Transverse colon (tissue), 4 donors: ENCODE data around the gene VCPKMT.

ENCODE experiments used
- CTCF ChIP-seq, 5 experiments: fragments of 200-600 bp in 3 of 5; fragments of 450-650 bp in 2 of 5; sonication (generic) in 3 of 5; IDR thresholded peaks; 1 replicate in 2 of 5; 2 replicates in 3 of 5; pipeline ENCODE4 v1.5.1; 2016 to 2017; ENCODE audit warnings: antibody characterized with exemption in 5 of 5, inconsistent platforms in 3 of 5, mild to moderate bottlenecking in 2 of 5, moderate library complexity in 1 of 5
- EP300 ChIP-seq: sonication (generic); formaldehyde crosslinking; IDR thresholded peaks from one replicate; pipeline ENCODE4 v1.6.1; 2017; ENCODE audit warnings: antibody characterized with exemption, low read depth
- POLR2A ChIP-seq: fragments of 450-650 bp; IDR thresholded peaks from one replicate; pipeline ENCODE4 v1.6.1; 2016; ENCODE audit warnings: antibody characterized with exemption, mild to moderate bottlenecking, moderate library complexity
- POLR2AphosphoS5 ChIP-seq, 3 donors: sonication (generic); formaldehyde crosslinking; IDR thresholded peaks; one replicate each; pipeline ENCODE4 v1.6.1; 2016; ENCODE audit warnings: antibody characterized with exemption in 3 of 3

GRCh38 chr14:50113381-50114035 is 2.9 kb downstream of the VCPKMT start:
- no peak for TF ChIP-seq CTCF (IDR thresholded peaks at IDR 0.05)
- no peak for TF ChIP-seq POLR2AphosphoS5 (IDR thresholded peaks at IDR 0.05)
- no peak for TF ChIP-seq POLR2A
- TF ChIP-seq EP300, result no peak
